B cell (primary cell): ENCODE measurements around the gene TMEM132D. TPM values are rescaled to one million over a fixed set of nuclear protein-coding genes. Genes with fewer than 3 reads are reported as not detected.

Source experiments
- ATAC-seq: fragments of 200-7000 bp; cut with Tn5 transposase; one replicate; pipeline ENCODE4 v1.10.0; 2021; ENCODE audit warnings: low read depth, mild to moderate bottlenecking, moderate number of reproducible peaks, moderate library complexity
- CTCF ChIA-PET: fragments of 350-600 bp; sonication (Branson Sonifier 250); formaldehyde crosslinking; loops from one replicate; lab custom pipeline; 2021; ENCODE audit warnings: antibody characterized with exemption, inconsistent platforms; lab: Charles Lee
- POLR2A ChIA-PET: fragments of 350-600 bp; sonication (Branson Sonifier 250); formaldehyde crosslinking; loops from one replicate; lab custom pipeline; 2021; ENCODE audit warnings: antibody characterized with exemption; lab: Charles Lee
- DNase-seq: peaks from one replicate; pipeline ENCODE4 v3.0.0; 2013
- H2AFZ ChIP-seq: 2 replicates; pipeline ENCODE4 v1.6.1; 2012; ENCODE audit warnings: mild to moderate bottlenecking, low read depth, low read length; ENCODE audit not compliant: insufficient read depth, poor library complexity, severe bottlenecking
- H3K27ac ChIP-seq, 2 donors: 1 replicate in 1 of 2; 2 replicates in 1 of 2; pipeline ENCODE4 v1.5.1; 2012 to 2013; ENCODE audit warnings: low read length in 2 of 2, mild to moderate bottlenecking in 2 of 2, moderate library complexity in 1 of 2
- H3K27me3 ChIP-seq, 4 experiments: fragments of 200-600 bp in 1 of 4; sonication (generic) in 1 of 4; replicated peaks in 1 of 4; 1 replicate in 2 of 4; 2 replicates in 2 of 4; pipeline versions ENCODE4 v1.6.1 to v1.7.0; 2013 to 2016; ENCODE audit warnings: low read length in 3 of 4, mild to moderate bottlenecking in 2 of 4, mixed read lengths in 1 of 4, moderate library complexity in 1 of 4; ENCODE audit not compliant: insufficient read depth in 4 of 4, control insufficient read depth in 3 of 4; ENCODE audit errors: control extremely low read depth in 1 of 4
- H3K36me3 ChIP-seq, 2 experiments: replicated peaks in 1 of 2; 1 replicate in 1 of 2; 2 replicates in 1 of 2; pipeline versions ENCODE4 v1.6.1 to v1.7.1; 2013; ENCODE audit warnings: low read length in 1 of 2; ENCODE audit not compliant: insufficient read depth in 2 of 2, control insufficient read depth in 1 of 2; ENCODE audit errors: control extremely low read depth in 1 of 2, extremely low read depth in 1 of 2
- H3K4me1 ChIP-seq, 2 donors: fragments of 200-600 bp in 1 of 2; sonication (generic) in 1 of 2; 1 replicate in 1 of 2; 2 replicates in 1 of 2; pipeline versions ENCODE4 v1.5.1 to v1.6.1; 2013 to 2017; ENCODE audit warnings: low read length in 2 of 2; ENCODE audit not compliant: control insufficient read depth in 2 of 2, insufficient read depth in 2 of 2
- H3K4me2 ChIP-seq: replicated peaks from 2 replicates; pipeline ENCODE3; 2012; ENCODE audit warnings: mild to moderate bottlenecking, low read depth, low read length; ENCODE audit not compliant: poor library complexity, severe bottlenecking
- H3K4me3 ChIP-seq, 5 experiments: fragments of 200-600 bp in 1 of 5; sonication (generic) in 1 of 5; 1 replicate in 3 of 5; 2 replicates in 2 of 5; pipeline versions ENCODE4 v1.5.1 to v1.7.0; 2011 to 2016; ENCODE audit warnings: low read length in 4 of 5, mild to moderate bottlenecking in 4 of 5, low read depth in 2 of 5, control low read depth in 1 of 5, moderate library complexity in 1 of 5; ENCODE audit not compliant: insufficient read depth in 1 of 5; ENCODE audit errors: control extremely low read depth in 1 of 5, extremely low read depth in 1 of 5
- H3K79me2 ChIP-seq: fragments of 200-600 bp; sonication (generic); one replicate; pipeline ENCODE4 v1.6.0; 2016; ENCODE audit warnings: low read length; ENCODE audit not compliant: control insufficient read depth, insufficient read depth
- H3K9ac ChIP-seq: fragments of 200-600 bp; sonication (generic); 2 replicates; pipeline ENCODE4 v1.6.1; 2017; ENCODE audit warnings: mild to moderate bottlenecking, low read length, moderate library complexity
- H3K9me3 ChIP-seq, 3 donors: one replicate each; pipeline versions ENCODE4 v1.6.1 to v1.7.1; 2013; ENCODE audit warnings: low read length in 2 of 3; ENCODE audit not compliant: control insufficient read depth in 2 of 3, insufficient read depth in 1 of 3; ENCODE audit errors: control extremely low read depth in 1 of 3
- H4K20me1 ChIP-seq: 2 replicates; pipeline ENCODE4 v1.6.0; 2012; ENCODE audit warnings: mild to moderate bottlenecking, low read length; ENCODE audit not compliant: insufficient read depth, control insufficient read depth, poor library complexity, severe bottlenecking
- H3K27ac Mint-ChIP-seq: one replicate; pipeline ENCODE4 v1.8.0; 2021; ENCODE audit warnings: mixed read lengths
- H3K27me3 Mint-ChIP-seq: one replicate; pipeline ENCODE4 v1.8.0; 2021; ENCODE audit warnings: mixed read lengths
- H3K4me1 Mint-ChIP-seq: one replicate; pipeline ENCODE4 v1.8.0; 2021; ENCODE audit warnings: mixed read lengths
- H3K4me3 Mint-ChIP-seq: one replicate; pipeline ENCODE4 v1.8.0; 2021; ENCODE audit warnings: mixed read lengths
- H3K9me3 Mint-ChIP-seq: one replicate; pipeline ENCODE4 v1.8.0; 2022; ENCODE audit warnings: mixed read lengths; ENCODE audit not compliant: insufficient read depth
- EZH2 ChIP-seq: IDR thresholded peaks from 2 replicates; pipeline ENCODE4 v1.6.1; 2012; ENCODE audit warnings: borderline replicate concordance, low read depth, mild to moderate bottlenecking, moderate library complexity, low read length; ENCODE audit not compliant: insufficient read depth, poor library complexity, severe bottlenecking
- WGBS: methylation state at CpG from one replicate; pipeline ENCODE4 v1.1.5; 2013; ENCODE audit warnings: missing lambda C conversion rate; ENCODE audit not compliant: insufficient coverage; 5-methylcytosine and 5-hydroxymethylcytosine counted together
- intact Hi-C: fragments of 100-400 bp; cut with micrococcal nuclease; formaldehyde crosslinking; loops from one replicate; pipeline ENCODE4 v1.10.0; 2022
- polyA plus RNA-seq: library from polyadenylated mRNA; depleted of rRNA; stranded (reverse); fragments of >200 nt; gene quantifications from 2 replicates; pipeline ENCODE4 v1.2.3, GENCODE V29; 2012
- total RNA-seq, 2 donors: library from RNA; stranded (reverse); fragments of 120-200 nt in 1 of 2; gene quantifications; 1 replicate in 1 of 2; 2 replicates in 1 of 2; pipeline versions ENCODE4 v1.2.3 to v1.2.4, GENCODE V29; 2013 to 2022
- TF ChIP-seq, protein P1 (sequence below): fragments of 200-600 bp; IDR thresholded peaks from one replicate; pipeline ENCODE4 v1.8.0; 2022; ENCODE audit warnings: antibody characterized with exemption, mild to moderate bottlenecking

The TMEM132D gene
- total and polyA plus RNA-seq, 2 donors (not counting 1 experiment from before 2014, with no cell fraction given): not detected

DNA sequence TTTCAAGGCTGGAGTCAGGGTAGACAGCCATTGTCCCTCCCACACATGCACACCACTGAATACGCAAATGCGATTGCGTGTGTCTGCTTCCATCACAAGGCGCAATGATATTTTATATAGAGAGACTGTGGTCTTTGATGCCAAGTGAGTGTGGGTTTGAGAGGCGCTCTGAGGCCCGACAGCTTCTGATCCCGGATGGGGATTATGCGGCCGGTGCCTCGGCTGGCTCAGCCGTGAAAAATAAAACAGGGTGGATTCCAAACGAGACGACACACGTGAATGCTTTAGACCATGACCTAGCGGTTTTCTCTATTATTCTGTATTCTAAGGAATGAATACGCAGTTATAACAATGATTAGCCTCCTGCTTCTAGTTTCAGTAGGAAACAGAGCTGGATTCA lies 72.5 kb downstream of the TMEM132D start:
- WGBS: 88% methylated on average over 13 of the region's 16 CpGs
- intact Hi-C loops: no loop called here
- POLR2A ChIA-PET: no interaction called here

DNA sequence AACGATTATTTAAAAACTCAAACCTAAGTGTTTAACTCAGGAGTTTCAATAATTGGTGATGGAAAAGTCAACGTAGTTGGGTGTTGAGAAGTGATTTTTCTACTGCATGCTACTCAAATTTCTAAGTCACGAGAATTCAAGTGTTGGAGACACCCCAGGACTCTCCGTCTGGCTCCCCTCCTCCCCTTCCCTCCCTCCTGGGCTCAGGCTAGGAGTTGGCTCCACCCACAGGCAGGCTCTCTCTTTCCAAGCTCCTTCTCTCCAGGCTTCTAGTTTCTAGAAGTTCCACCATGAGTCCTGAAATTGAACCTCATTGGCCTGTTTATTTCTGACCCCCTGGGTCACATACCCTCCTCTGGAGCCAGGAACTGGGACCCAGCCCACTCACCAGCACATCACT lies 73.0 kb downstream of the TMEM132D start:
- ChIA-PET CTCF (no interaction called here), POLR2A (no interaction called here)
- no peaks in the 10 kb centered on the region for H3K4me1 Mint-ChIP-seq
- Histone ChIP-seq H3K36me3 (no peaks in the 10 kb centered on the region), H3K79me2 (no peaks in the 10 kb centered on the region), H4K20me1 (no peaks in the 10 kb centered on the region), H2AFZ (no peak overlapping the region), H3K9ac (no peak overlapping the region), H3K4me1 (no peaks in the 10 kb centered on the region), H3K4me2 (no peak overlapping the region), H3K27me3 (no peaks in the 10 kb centered on the region), H3K9me3 (peaks cover 0 to 10% (median 0%) of the 10 kb centered on the region in 3 donors), H3K4me3 (no peak overlapping the region), H3K27ac (no peak overlapping the region)
- ATAC-seq (no peak), DNase-seq (no peak)
- H3K4me3 Mint-ChIP-seq: no peak overlapping the region
- 30% methylated on average over 2 of the region's 4 CpGs for WGBS
- TF ChIP-seq, protein P1, sequence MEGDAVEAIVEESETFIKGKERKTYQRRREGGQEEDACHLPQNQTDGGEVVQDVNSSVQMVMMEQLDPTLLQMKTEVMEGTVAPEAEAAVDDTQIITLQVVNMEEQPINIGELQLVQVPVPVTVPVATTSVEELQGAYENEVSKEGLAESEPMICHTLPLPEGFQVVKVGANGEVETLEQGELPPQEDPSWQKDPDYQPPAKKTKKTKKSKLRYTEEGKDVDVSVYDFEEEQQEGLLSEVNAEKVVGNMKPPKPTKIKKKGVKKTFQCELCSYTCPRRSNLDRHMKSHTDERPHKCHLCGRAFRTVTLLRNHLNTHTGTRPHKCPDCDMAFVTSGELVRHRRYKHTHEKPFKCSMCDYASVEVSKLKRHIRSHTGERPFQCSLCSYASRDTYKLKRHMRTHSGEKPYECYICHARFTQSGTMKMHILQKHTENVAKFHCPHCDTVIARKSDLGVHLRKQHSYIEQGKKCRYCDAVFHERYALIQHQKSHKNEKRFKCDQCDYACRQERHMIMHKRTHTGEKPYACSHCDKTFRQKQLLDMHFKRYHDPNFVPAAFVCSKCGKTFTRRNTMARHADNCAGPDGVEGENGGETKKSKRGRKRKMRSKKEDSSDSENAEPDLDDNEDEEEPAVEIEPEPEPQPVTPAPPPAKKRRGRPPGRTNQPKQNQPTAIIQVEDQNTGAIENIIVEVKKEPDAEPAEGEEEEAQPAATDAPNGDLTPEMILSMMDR: no peak
- no peak for TF ChIP-seq EZH2
- intact Hi-C loops: no loop called here
- H3K27me3 Mint-ChIP-seq: no peaks in the 10 kb centered on the region
- peaks cover 3% of the 10 kb centered on the region for H3K9me3 Mint-ChIP-seq
- H3K27ac Mint-ChIP-seq: no peak overlapping the region

More for the DNA sequence above, 72.5 kb downstream of the TMEM132D start:
- no peak overlapping the region for H3K4me2 ChIP-seq
- no peak overlapping the region for H3K4me3 Mint-ChIP-seq
- peaks cover 0 to 10% (median 0%) of the 10 kb centered on the region in 3 donors for H3K9me3 ChIP-seq
- no peaks in the 10 kb centered on the region for H3K36me3 ChIP-seq
- H4K20me1 ChIP-seq: no peaks in the 10 kb centered on the region
- H3K27me3 ChIP-seq: no peaks in the 10 kb centered on the region
- CTCF ChIA-PET: no interaction called here
- no peak for ATAC-seq
- no peaks in the 10 kb centered on the region for H3K4me1 ChIP-seq
- no peak overlapping the region for H3K27ac ChIP-seq
- TF ChIP-seq, protein P1: no peak
- no peak for TF ChIP-seq EZH2
- H3K4me1 Mint-ChIP-seq: no peaks in the 10 kb centered on the region
- H3K79me2 ChIP-seq: no peaks in the 10 kb centered on the region
- no peak overlapping the region for H3K9ac ChIP-seq
- no peak overlapping the region for H3K4me3 ChIP-seq
- H3K27me3 Mint-ChIP-seq: no peaks in the 10 kb centered on the region
- H3K9me3 Mint-ChIP-seq: peaks cover 3% of the 10 kb centered on the region
- H3K27ac Mint-ChIP-seq: no peak overlapping the region
- no peak overlapping the region for H2AFZ ChIP-seq
- DNase-seq: no peak
